Activated CD4-positive, alpha-beta T cell treated with anti-CD3 and anti-CD28 coated beads, Interleukin-2, Interleukin-4, amounts not matched to agents 100 ng/mL and 50 ng/mL, durations not matched to agents 16 hours and 8 hours (primary cell): ENCODE measurements around the gene HIBADH.
"Not testable (repeated sequence)": the region's sequence is repeated elsewhere in the genome, so short reads cannot be mapped to it uniquely, and the experiment has no call there.

Source experiments
- DNase-seq: peaks from one replicate; pipeline ENCODE4 v3.0.0-alpha.2; 2020; ENCODE audit warnings: low spot score

Gene HIBADH

DNA sequence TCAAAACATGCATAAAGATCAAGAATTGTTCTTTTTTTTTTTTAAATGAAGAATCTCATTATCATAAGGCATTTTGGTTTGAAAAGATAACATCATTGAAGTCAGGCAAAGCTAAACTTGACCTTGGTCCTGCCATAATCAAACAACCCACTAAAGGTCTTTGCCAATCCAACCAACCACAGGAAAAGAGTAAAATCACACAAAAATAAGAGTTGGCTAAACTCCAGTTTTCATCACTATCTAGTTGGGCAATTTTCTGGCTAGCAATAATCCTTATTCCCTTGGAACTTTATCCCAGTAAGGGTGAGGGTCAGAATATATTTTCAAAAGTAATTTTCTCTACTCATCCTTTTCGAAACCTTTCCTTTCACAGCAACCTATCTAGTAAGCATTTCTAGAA lies 62.4 kb downstream of the HIBADH start:
- no peak for DNase-seq

GRCh38 chr7:27595009-27595408 lies 67.7 kb downstream of the HIBADH start:
- DNase-seq, result no peak

- DNase-seq, result no peak
Observed at GRCh38 chr7:27593226-27593625, 69.5 kb downstream of the HIBADH start.

- no peak for DNase-seq
Observed at GRCh38 chr7:27590416-27590815, 72.3 kb downstream of the HIBADH start.

- no peak for DNase-seq
Observed at GRCh38 chr7:27587429-27587828, 75.3 kb downstream of the HIBADH start.

DNA sequence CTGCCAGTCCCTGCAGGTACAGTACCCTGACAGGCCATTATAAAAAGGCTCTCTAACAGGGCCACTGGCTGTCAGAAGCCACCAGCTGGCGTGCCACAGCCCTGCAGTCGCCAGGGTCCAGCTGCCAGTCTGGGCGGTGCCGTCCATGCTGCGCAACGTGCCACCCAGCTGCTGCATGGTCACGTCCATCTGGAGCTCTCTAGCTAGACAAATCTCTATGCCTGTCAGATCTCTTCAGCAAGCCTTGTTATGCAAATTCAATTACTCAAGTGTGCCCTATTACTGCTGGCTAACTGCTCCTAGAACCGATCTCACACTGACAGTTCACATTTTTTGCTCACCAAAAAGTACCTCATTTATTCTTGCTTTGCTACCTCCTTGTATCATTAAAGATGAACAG lies 75.9 kb downstream of the HIBADH start:
- no peak for DNase-seq

- no peak for DNase-seq
Observed at GRCh38 chr7:27585781-27586447, 76.8 kb downstream of the HIBADH start.

DNA sequence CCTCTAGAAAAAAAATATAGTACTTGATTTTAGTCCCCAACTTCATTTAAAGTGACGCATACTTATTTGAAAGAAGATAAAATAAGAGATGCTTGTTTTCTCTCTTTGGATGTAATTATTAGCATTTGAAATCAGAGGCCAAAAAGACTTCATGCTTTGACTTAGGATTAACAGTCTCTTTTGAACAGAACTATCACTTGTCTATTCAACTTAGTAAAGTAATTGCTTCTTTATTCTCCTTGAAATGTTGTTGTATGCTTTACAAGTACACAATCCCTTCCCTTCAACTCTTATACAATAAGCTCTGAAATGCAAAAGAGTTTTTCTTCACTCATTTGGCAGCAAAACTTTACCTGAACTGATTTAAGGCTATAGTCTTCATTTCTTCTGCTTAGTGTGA lies 80.8 kb downstream of the HIBADH start:
- DNase-seq, result no peak

DNA sequence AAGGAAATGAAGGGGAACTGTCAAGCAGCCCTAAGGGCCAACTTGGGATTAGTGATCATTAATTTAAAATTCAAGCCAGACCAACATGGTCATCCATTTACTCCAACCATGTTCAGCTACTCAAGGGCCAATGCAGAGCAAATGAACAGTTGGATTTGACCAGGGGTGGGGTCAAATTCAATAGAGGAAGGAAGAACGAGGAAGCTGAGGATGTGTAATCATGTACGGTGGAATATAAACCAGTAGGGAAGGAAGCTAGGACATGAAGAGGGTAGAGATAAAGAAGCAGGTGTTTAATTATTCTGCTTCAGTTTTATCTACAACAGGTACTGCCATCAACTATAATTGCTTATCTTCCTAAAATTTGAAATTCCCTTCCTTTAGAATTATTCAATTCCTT lies 81.6 kb downstream of the HIBADH start:
- no peak for DNase-seq

DNA sequence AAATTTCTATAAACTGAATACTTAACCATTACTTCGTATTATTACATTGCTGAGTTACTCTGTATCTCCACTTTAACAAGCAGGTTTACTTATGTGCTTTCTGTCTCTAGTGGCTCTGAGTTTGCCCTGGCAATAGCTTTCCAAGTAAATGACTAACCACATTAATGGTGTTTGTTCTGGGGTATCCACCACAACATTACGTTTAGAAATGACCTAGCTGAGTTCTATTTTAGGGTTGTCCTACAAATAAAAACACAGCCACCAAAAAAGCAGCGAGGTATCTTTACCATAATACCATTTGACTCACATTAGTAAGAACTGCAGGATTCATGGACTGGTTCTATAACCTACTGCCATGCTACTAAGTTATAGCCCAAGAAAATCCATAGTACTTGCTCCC lies 83.1 kb downstream of the HIBADH start:
- no peak for DNase-seq

DNA sequence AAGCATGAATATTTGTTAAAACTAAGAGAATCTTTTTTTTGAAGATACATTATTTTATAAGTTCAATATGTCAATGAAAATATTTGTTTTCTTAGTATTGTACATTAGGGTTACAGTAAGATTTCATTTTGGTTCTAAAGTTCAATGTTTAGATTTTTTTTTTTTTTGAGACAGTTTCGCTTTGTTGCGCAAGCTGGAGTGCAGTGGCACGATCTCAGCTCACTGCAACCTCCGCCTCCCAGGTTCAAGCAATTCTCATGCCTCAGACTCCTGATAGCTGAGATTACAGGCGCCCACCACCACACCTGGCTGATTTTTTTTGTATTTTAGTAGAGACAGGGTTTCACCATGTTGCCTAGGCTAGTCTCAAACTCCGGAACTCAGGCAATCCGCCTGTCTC lies 84.5 kb downstream of the HIBADH start:
- DNase-seq, result not testable (repeated sequence)

GRCh38 chr7:27576360-27576944 lies 86.2 kb downstream of the HIBADH start:
- DNase-seq, result peak; percentile 46

DNA sequence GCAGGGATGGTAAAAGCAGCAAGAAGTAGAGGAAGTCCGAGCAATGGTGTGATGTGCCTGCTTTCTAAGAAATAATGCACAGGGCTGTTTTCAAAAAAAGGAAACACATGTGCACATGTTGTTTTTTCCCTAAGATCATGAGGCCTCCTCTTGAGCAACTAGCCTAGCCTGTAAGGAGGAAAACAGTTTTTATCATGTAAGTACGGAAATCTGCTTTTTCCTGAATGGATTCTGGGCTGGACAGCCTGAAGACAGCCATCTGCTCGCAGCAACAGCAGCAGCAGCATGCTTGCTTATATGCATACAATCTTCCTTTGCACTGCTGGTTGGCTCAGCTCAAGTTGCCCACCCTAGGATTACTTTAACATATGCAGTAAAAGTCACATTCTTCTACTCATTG lies 87.1 kb downstream of the HIBADH start:
- no peak for DNase-seq

- no peak for DNase-seq
Observed at GRCh38 chr7:27569106-27569505, 93.6 kb downstream of the HIBADH start.

DNA sequence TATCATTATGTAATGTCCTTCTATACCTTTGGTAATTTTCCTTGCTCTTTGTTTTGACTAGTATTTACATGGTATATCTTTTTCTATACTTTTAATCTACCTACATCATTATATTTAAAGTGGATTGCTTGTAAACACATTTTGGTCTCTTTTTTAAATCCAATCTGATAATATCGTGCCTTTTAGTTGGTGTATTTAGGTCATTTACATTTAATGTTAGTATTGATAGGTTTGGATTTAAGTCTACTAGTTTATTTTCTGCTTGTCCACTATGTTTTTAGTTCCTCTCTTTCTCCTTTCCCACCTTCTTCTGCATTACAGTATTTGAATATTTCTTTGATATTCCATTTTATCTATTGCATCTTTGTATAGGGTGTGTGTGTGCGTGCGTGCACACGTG lies 95.4 kb downstream of the HIBADH start:
- no peak for DNase-seq

GRCh38 chr7:27564881-27565482 lies 97.7 kb downstream of the HIBADH start:
- DNase-seq, result no peak

DNA sequence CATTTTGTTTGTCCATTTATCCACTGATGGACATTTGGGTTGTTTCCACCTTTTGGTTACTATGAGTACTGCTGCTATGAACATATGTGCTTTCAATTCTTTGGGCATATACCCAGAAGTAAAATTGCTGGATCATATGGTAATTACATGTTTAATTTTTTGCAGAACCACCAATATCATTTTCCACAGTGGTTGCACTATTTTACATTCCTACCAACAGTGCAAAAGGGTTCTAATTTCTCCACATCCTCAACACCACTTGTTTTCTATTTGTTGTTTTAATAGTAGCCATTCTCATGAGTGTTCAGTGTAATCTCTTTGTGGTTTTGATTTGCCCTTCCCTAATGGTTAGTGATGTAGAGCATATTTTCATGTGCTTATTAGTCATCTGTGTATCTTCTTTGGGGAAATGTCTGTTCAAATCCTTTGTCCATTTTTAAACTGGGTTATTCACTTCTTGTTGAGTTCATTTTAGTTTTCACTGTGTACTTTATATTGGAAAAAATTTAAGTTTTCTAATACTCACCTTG lies 101.9 kb downstream of the HIBADH start:
- DNase-seq, result no peak

DNA sequence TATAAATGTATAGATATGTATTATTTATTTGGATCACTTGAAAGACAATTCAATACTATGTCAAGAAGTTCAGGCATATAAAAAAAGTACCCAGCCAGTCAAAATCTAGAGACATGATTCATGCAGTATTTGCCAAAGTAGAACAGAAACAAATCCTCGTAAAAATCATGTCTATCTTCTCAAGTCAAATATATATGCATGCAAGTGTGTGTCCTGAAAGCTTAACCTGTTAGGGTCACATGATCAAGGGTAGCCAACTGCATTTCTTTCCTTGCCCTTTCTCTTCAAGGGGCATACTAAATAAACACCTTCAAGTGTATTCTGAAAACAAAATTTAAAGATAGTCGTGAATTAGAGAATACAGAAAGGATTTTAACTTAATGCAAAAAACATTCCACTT lies 107.0 kb downstream of the HIBADH start:
- DNase-seq, result no peak

DNA sequence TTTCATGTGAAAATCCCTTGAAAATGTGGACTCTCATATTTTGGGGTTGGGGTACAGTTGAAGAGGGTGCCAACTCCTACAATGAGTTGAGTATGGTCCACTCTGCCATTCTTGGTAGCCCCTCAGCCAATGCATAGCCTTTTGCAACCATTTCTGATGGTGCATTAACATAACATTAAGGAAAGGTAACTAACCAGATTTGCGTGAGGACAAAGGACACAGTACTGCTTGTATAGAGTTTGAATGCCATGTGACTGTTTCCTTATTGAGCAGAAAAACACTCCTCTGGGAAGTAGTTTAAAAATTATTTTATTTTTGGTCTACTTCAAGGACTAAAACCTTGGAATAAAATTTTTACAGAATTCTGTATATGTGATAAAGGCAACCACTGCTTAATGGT lies 107.9 kb downstream of the HIBADH start:
- no peak for DNase-seq

DNA sequence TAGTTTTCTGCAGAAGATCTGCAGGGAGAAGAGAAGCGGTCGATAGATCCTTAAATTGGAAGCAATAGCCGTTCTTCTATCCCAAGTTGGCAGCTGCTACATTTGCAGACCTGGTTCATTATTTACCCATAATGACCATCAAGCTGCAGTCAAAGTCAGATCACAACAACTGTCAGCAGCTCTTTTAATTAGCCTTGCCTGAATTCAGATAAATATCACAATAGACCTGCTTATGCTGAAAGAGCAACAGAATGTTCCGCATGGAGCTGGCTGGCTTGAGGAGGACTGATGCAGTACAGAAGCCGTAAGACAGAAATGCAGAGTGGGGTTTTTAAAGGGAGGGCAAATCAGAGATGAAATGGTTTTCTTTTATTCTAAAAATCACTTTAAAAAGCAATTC lies 109.4 kb downstream of the HIBADH start:
- no peak for DNase-seq

GRCh38 chr7:27551803-27552400 lies 110.8 kb downstream of the HIBADH start:
- no peak for DNase-seq

DNA sequence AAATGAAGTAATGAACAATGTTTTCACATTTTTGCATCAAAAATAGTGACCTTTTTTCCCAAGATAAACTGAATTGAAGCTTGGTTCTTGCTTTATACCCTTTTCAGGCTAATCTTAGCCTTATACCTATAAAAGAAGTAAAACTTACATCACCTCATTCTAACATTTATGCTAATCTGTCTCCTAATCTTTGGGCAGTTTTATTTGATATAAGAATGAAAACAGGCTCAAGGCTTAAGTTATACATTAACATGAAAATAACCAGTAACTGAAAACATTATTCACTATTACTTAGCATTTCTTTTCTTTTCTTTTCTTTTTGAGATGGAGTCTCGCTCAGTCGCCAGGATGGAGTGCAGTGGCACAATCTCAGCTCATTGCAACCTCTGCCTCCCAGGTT lies 113.1 kb downstream of the HIBADH start:
- no peak for DNase-seq

GRCh38 chr7:27548304-27548703 lies 114.4 kb downstream of the HIBADH start:
- DNase-seq, result no peak
